K562 (cell line): ENCODE measurements around the gene RCC1. TPM values are rescaled to one million over a fixed set of nuclear protein-coding genes. Genes with fewer than 3 reads are reported as not detected.

ENCODE experiments used
- ATAC-seq: fragments of 200-7000 bp; cut with Tn5 transposase; 3 replicates; pipeline ENCODE4 v1.9.1; 2020; ENCODE audit warnings: moderate library complexity
- BruUV-seq: library from RNA; stranded (reverse); fragments of 400-500 nt; replicated peaks from 2 replicates; lab custom pipeline; 2021; lab: Mats Ljungman, UMichigan
- CTCF ChIA-PET: fragments of 300-600 bp; formaldehyde crosslinking; extraction: SDS; loops from one replicate; lab custom pipeline; 2021; ENCODE audit warnings: low intra/inter-chr PET ratio; lab: Yijun Ruan, JAX
- POLR2A ChIA-PET: fragments of 300-600, 350-650 bp; sonication (Branson Sonifier 250); formaldehyde crosslinking; extraction: SDS; loops from one replicate; lab custom pipeline; 2021; ENCODE audit warnings: antibody characterized with exemption, inconsistent platforms; lab: Yijun Ruan, JAX
- DNase-seq, 4 experiments: peaks; one replicate each; pipeline versions ENCODE4 v3.0.0 to v3.0.0-alpha.2; 2011 to 2018; ENCODE audit warnings: low spot score in 3 of 4, mixed read lengths in 3 of 4; ENCODE audit errors: extremely low read depth in 1 of 4
- FAIRE-seq: peaks from 2 replicates; lab custom pipeline; 2011; peaks lifted over from hg19 to GRCh38; lab: Jason Lieb, UNC
- H2AFZ ChIP-seq: 2 replicates; pipeline ENCODE4 v1.6.0; 2011; ENCODE audit warnings: low read depth, low read length, control low read depth, inconsistent platforms
- H3K27ac ChIP-seq: fragments of 200-600 bp; 3 replicates; pipeline ENCODE4 v1.8.0; 2011; ENCODE audit warnings: low read depth, mild to moderate bottlenecking, control low read depth, inconsistent platforms, low read length, moderate library complexity, mixed read lengths; ENCODE audit errors: extremely low read depth
- H3K27me3 ChIP-seq, 2 experiments: fragments of 300-600 bp in 1 of 2; 2 replicates in 1 of 2; 3 replicates in 1 of 2; pipeline versions ENCODE4 v1.6.0 to v1.8.0; 2011; ENCODE audit warnings: inconsistent platforms in 2 of 2, low read length in 2 of 2, mild to moderate bottlenecking in 1 of 2, mixed read lengths in 1 of 2, moderate library complexity in 1 of 2; ENCODE audit not compliant: control insufficient read depth in 2 of 2, insufficient read depth in 2 of 2
- H3K36me3 ChIP-seq: fragments of 300-600 bp; 3 replicates; pipeline ENCODE4 v1.8.0; 2011; ENCODE audit warnings: mild to moderate bottlenecking, low read length, inconsistent platforms; ENCODE audit not compliant: control insufficient read depth, insufficient read depth
- H3K4me1 ChIP-seq, 2 experiments: fragments of 200-600 bp in 1 of 2; replicated peaks in 1 of 2; 2 replicates in 1 of 2; 3 replicates in 1 of 2; pipeline versions ENCODE4 v1.5.1 to v1.8.0; 2011; ENCODE audit warnings: inconsistent platforms in 2 of 2, low read length in 2 of 2, mild to moderate bottlenecking in 1 of 2, mixed read lengths in 1 of 2, moderate library complexity in 1 of 2; ENCODE audit not compliant: control insufficient read depth in 2 of 2, insufficient read depth in 2 of 2
- H3K4me2 ChIP-seq: 2 replicates; pipeline ENCODE4 v1.6.1; 2011; ENCODE audit warnings: low read length, control low read depth, inconsistent platforms, mixed read lengths; ENCODE audit not compliant: insufficient read depth
- H3K4me3 ChIP-seq: fragments of 200-600 bp; sonication (generic), shearing (Covaris generic); 2 replicates; pipeline ENCODE4 v1.5.1; 2016; ENCODE audit warnings: control low read depth, inconsistent platforms
- H3K79me2 ChIP-seq: fragments of 200-600 bp; 3 replicates; pipeline ENCODE4 v1.8.0; 2011; ENCODE audit warnings: low read length, inconsistent platforms; ENCODE audit not compliant: control insufficient read depth, insufficient read depth
- H3K9ac ChIP-seq, 2 experiments: 2 replicates each; pipeline versions ENCODE4 v1.6.0 to v1.6.1; 2011; ENCODE audit warnings: low read depth in 2 of 2, low read length in 2 of 2, control low read depth in 1 of 2, inconsistent platforms in 1 of 2, mild to moderate bottlenecking in 1 of 2, mixed read lengths in 1 of 2; ENCODE audit not compliant: insufficient read depth in 1 of 2
- H3K9me1 ChIP-seq: one replicate; pipeline ENCODE4 v1.6.0; 2011; ENCODE audit warnings: inconsistent platforms, mild to moderate bottlenecking, low read length, moderate library complexity; ENCODE audit not compliant: control insufficient read depth, insufficient read depth
- H3K9me3 ChIP-seq: replicated peaks from 2 replicates; pipeline ENCODE4 v1.5.1; 2011; ENCODE audit warnings: low read depth, low read length, inconsistent platforms; ENCODE audit not compliant: control insufficient read depth, insufficient read depth
- H4K20me1 ChIP-seq: replicated peaks from 2 replicates; pipeline ENCODE4 v1.6.1; 2011; ENCODE audit warnings: low read length, inconsistent platforms, mixed read lengths; ENCODE audit not compliant: control insufficient read depth, insufficient read depth
- C11orf30 ChIP-seq: fragments of 450-650 bp; IDR thresholded peaks from 2 replicates; pipeline ENCODE4 v1.6.1; 2016; ENCODE audit warnings: low read depth, mild to moderate bottlenecking
- CHCHD3 ChIP-seq: fragments of 250-450 bp; sonication (Bioruptor Pico); IDR thresholded peaks from 2 replicates; pipeline ENCODE4 v2.1.2; 2022; ENCODE audit warnings: mild to moderate bottlenecking
- GATAD2B ChIP-seq: fragments of 450-650 bp; IDR thresholded peaks from 2 replicates; pipeline ENCODE4 v1.6.1; 2017; ENCODE audit warnings: mild to moderate bottlenecking, borderline replicate concordance
- KAT7 ChIP-seq: sonication (generic); formaldehyde crosslinking; IDR thresholded peaks from 2 replicates; pipeline ENCODE4 v1.8.0; 2022; ENCODE audit warnings: missing genetic modification reagents, mild to moderate bottlenecking, borderline replicate concordance
- MIER1 ChIP-seq: fragments of 450-650 bp; IDR thresholded peaks from 2 replicates; pipeline ENCODE4 v1.6.1; 2016; ENCODE audit warnings: antibody characterized with exemption, mild to moderate bottlenecking, low read depth
- MXI1 ChIP-seq: IDR thresholded peaks from 2 replicates; pipeline ENCODE4 v1.6.1; 2011; ENCODE audit warnings: low read depth, mild to moderate bottlenecking, improper control_type of control experiment, low read length
- NCOA1 ChIP-seq: fragments of 450-650 bp; IDR thresholded peaks from 2 replicates; pipeline ENCODE4 v1.6.1; 2016; ENCODE audit warnings: low read depth
- PYGO2 ChIP-seq: fragments of 450-650 bp; IDR thresholded peaks from 2 replicates; pipeline ENCODE4 v1.6.1; 2016; ENCODE audit warnings: mild to moderate bottlenecking, missing genetic modification characterization, moderate library complexity, missing compliant biosample characterization
- RBM25 ChIP-seq: fragments of 200-400 bp; formaldehyde crosslinking; IDR thresholded peaks from 2 replicates; pipeline ENCODE4 v1.6.1; 2018; ENCODE audit warnings: low read length, low read depth, moderate library complexity; ENCODE audit not compliant: severe bottlenecking
- TCF7 ChIP-seq: sonication (generic); IDR thresholded peaks from 2 replicates; pipeline ENCODE4 v1.6.1; 2016; ENCODE audit warnings: antibody characterized with exemption, borderline replicate concordance
- WGBS: fragments of 100-300 bp; shearing (Covaris generic); methylation state at CpG from one replicate; pipeline ENCODE4 v1.1.6; 2016; ENCODE audit warnings: low coverage, mixed read lengths; ENCODE audit not compliant: insufficient coverage; ENCODE audit errors: missing lambda C conversion rate; 5-methylcytosine and 5-hydroxymethylcytosine counted together
- in situ Hi-C: fragments of 300-500 bp; cut with MboI; formaldehyde crosslinking; loops from 4 replicates; pipeline ENCODE4 v1.15.0; 2018; ENCODE audit warnings: inconsistent platforms, mixed read lengths
- intact Hi-C: fragments of 100-400 bp; cut with micrococcal nuclease; formaldehyde crosslinking; loops from 2 replicates; pipeline ENCODE4 v1.14.2; 2022
- polyA plus RNA-seq, 8 experiments: library from polyadenylated mRNA; depleted of rRNA in 4 of 8; stranded (reverse) in 5 of 8; unstranded in 3 of 8; fragments of >200 nt; fragmentation: Nextera tagmentation in 2 of 8; fragmentation: Illumina TruSeq in 1 of 8; extraction: Ambion mirVana in 2 of 8; extraction: Trizol in 1 of 8; gene quantifications; 2 replicates each; pipeline versions ENCODE4 v1.2.1 to v1.2.3, GENCODE V29; 2011 to 2014; ENCODE audit warnings: inconsistent platforms in 1 of 8, missing spikeins in 1 of 8
- total RNA-seq, 7 experiments: library from RNA; depleted of rRNA in 6 of 7; stranded (reverse); fragments of >200 nt in 6 of 7; fragmentation: Illumina TruSeq in 2 of 7; extraction: Trizol in 2 of 7; gene quantifications; 2 replicates each; pipeline versions ENCODE4 v1.2.1 to v1.2.3, GENCODE V29; 2011 to 2021; ENCODE audit warnings: low replicate concordance in 1 of 7
- TF ChIP-seq, protein P1 (sequence below): sonication (generic); formaldehyde crosslinking; IDR thresholded peaks from 2 replicates; pipeline ENCODE4 v1.8.1; 2023; ENCODE audit warnings: mild to moderate bottlenecking, missing genetic modification reagents
- TF ChIP-seq, protein P2 (sequence below): fragments of 450-650 bp; IDR thresholded peaks from 2 replicates; pipeline ENCODE4 v1.7.1; 2018; ENCODE audit warnings: mild to moderate bottlenecking, low read depth; ENCODE audit not compliant: partially characterized antibody
- TF ChIP-seq, protein P3 (sequence below): fragments of 250-450 bp; sonication (Bioruptor Pico); IDR thresholded peaks from 2 replicates; pipeline ENCODE4 v1.4.0; 2020; ENCODE audit warnings: mild to moderate bottlenecking, moderate library complexity, borderline replicate concordance

Gene RCC1
- total and polyA plus RNA-seq, 9 of the 15 experiments (the other 6 are each of a cell fraction or from before 2014, with no cell fraction given) = 16.4 to 202 (median 107) TPM

DNA sequence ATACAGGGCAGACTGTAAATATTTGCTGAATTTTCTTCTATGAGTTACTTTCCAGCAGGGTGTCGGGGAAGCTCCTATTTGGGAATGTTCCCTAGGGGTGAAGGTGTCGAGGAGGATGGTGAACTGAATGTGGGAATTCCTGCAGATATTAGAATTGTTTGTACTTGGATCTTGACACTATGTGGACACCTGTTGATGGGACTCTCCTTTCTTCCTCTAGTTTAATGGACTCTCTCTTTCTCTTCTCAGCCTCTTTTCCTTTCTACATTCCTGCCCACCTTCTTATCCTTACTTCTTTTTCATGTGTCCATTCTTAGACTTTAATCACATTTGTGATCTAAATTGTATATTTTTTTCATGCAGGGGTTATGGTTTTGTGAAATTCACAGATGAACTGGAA is 61.1 kb downstream of the RCC1 start (continued):
- TF ChIP-seq, protein P1, sequence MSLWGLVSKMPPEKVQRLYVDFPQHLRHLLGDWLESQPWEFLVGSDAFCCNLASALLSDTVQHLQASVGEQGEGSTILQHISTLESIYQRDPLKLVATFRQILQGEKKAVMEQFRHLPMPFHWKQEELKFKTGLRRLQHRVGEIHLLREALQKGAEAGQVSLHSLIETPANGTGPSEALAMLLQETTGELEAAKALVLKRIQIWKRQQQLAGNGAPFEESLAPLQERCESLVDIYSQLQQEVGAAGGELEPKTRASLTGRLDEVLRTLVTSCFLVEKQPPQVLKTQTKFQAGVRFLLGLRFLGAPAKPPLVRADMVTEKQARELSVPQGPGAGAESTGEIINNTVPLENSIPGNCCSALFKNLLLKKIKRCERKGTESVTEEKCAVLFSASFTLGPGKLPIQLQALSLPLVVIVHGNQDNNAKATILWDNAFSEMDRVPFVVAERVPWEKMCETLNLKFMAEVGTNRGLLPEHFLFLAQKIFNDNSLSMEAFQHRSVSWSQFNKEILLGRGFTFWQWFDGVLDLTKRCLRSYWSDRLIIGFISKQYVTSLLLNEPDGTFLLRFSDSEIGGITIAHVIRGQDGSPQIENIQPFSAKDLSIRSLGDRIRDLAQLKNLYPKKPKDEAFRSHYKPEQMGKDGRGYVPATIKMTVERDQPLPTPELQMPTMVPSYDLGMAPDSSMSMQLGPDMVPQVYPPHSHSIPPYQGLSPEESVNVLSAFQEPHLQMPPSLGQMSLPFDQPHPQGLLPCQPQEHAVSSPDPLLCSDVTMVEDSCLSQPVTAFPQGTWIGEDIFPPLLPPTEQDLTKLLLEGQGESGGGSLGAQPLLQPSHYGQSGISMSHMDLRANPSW (CRISPR knock-in tag) = no peak
- TF ChIP-seq TCF7 = no peak
- TF ChIP-seq, protein P2, sequence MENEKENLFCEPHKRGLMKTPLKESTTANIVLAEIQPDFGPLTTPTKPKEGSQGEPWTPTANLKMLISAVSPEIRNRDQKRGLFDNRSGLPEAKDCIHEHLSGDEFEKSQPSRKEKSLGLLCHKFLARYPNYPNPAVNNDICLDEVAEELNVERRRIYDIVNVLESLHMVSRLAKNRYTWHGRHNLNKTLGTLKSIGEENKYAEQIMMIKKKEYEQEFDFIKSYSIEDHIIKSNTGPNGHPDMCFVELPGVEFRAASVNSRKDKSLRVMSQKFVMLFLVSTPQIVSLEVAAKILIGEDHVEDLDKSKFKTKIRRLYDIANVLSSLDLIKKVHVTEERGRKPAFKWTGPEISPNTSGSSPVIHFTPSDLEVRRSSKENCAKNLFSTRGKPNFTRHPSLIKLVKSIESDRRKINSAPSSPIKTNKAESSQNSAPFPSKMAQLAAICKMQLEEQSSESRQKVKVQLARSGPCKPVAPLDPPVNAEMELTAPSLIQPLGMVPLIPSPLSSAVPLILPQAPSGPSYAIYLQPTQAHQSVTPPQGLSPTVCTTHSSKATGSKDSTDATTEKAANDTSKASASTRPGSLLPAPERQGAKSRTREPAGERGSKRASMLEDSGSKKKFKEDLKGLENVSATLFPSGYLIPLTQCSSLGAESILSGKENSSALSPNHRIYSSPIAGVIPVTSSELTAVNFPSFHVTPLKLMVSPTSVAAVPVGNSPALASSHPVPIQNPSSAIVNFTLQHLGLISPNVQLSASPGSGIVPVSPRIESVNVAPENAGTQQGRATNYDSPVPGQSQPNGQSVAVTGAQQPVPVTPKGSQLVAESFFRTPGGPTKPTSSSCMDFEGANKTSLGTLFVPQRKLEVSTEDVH = no peak
- TF ChIP-seq MXI1 = no peak

DNA sequence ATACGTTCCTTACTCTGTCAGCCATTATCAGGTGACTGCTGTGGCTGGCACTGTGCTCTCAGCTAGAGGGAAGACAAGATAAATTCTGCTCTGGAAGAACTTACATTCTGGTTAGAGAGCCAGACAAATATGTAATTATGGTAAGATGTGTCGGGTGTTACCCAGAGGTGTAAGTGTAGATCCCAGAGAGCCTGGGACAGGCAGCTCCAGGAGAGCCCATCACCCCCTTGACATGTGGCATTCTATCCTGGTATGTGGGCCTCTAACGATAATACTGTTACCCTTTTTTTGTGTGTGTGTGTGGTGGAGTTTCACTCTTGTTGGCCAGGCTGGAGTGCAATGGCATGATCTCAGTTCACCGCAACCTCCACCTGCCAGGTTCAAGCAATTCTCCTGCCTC is 66.1 kb downstream of the RCC1 start:
- intact Hi-C loops = no loop called here
- Histone ChIP-seq H3K27ac (no peak overlapping the region), H3K9me3 (no peaks in the 10 kb centered on the region), H4K20me1 (no peaks in the 10 kb centered on the region), H3K27me3 (no peaks in the 10 kb centered on the region), H2AFZ (no peak overlapping the region), H3K9me1 (no peaks in the 10 kb centered on the region), H3K4me2 (no peak overlapping the region), H3K79me2 (no peaks in the 10 kb centered on the region), H3K9ac (no peak overlapping the region), H3K4me3 (no peak overlapping the region), H3K36me3 (peaks cover 59% of the 10 kb centered on the region; the same call in 2 of the 3 replicates), H3K4me1 (no peaks in the 10 kb centered on the region)
- 86% methylated on average over 4 of the region's 4 CpGs for WGBS
- ATAC-seq (no peak), FAIRE-seq (no peak), DNase-seq (no peak)
- ChIA-PET CTCF (no interaction called here), POLR2A (interaction anchor here (1.2 to 6.4 kb wide), 3 partner anchors 9 to 21 kb away, joined by 3 to 119 read pairs (median 7); partner anchors contain the start of gene TRNAU1AP)
- in situ Hi-C loops = no loop called here
- no TSS peak for BruUV-seq
- no peak for TF ChIP-seq CHCHD3 (CRISPR knock-in tag)
- no peak for TF ChIP-seq MIER1
- TF ChIP-seq GATAD2B = no peak
- no peak for TF ChIP-seq RBM25
- no peak for TF ChIP-seq C11orf30
- no peak for TF ChIP-seq KAT7 (CRISPR knock-in tag)
- no peak for TF ChIP-seq PYGO2
- TF ChIP-seq NCOA1 = no peak
- TF ChIP-seq, protein P3, sequence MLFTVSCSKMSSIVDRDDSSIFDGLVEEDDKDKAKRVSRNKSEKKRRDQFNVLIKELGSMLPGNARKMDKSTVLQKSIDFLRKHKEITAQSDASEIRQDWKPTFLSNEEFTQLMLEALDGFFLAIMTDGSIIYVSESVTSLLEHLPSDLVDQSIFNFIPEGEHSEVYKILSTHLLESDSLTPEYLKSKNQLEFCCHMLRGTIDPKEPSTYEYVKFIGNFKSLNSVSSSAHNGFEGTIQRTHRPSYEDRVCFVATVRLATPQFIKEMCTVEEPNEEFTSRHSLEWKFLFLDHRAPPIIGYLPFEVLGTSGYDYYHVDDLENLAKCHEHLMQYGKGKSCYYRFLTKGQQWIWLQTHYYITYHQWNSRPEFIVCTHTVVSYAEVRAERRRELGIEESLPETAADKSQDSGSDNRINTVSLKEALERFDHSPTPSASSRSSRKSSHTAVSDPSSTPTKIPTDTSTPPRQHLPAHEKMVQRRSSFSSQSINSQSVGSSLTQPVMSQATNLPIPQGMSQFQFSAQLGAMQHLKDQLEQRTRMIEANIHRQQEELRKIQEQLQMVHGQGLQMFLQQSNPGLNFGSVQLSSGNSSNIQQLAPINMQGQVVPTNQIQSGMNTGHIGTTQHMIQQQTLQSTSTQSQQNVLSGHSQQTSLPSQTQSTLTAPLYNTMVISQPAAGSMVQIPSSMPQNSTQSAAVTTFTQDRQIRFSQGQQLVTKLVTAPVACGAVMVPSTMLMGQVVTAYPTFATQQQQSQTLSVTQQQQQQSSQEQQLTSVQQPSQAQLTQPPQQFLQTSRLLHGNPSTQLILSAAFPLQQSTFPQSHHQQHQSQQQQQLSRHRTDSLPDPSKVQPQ (CRISPR knock-in tag) = no peak
